ENCODE results near the gene ARL5B. TPM values are rescaled to one million over a fixed set of nuclear protein-coding genes. Genes with fewer than 3 reads are reported as not detected.
A peak's percentile ranks its signal among the peaks of the same experiment; 100 is the strongest.

The ARL5B gene
- total RNA-seq, 4 donors from 2014 or later, result 9.1 to 24.0 (median 15.2) TPM

- H3K4me1 ChIP-seq, result no peaks in the 10 kb centered on the region
- TF ChIP-seq POLR2A (IDR thresholded peaks at IDR 0.05), result no peak
- no peak for TF ChIP-seq CTCF (IDR thresholded peaks at IDR 0.05)
- no peak overlapping the region for H3K27ac ChIP-seq
Observed at GRCh38 chr10:18687195-18687594, 28.0 kb downstream of the ARL5B start.

GRCh38 chr10:18687706-18688105, 28.5 kb downstream of the ARL5B start:
- Histone ChIP-seq H3K9me3 (no peaks in the 10 kb centered on the region), H3K27ac (no peak overlapping the region), H3K36me3 (no peaks in the 10 kb centered on the region), H3K27me3 (no peaks in the 10 kb centered on the region), H3K4me3 (no peak overlapping the region), H3K4me1 (no peaks in the 10 kb centered on the region)
- no peak for TF ChIP-seq CTCF (IDR thresholded peaks at IDR 0.05)
- no peak for TF ChIP-seq POLR2A (IDR thresholded peaks at IDR 0.05)
- no peak for DNase-seq

More at GRCh38 chr10:18687195-18687594, 28.0 kb downstream of the ARL5B start:
- Histone ChIP-seq H3K4me3 (no peak overlapping the region), H3K9me3 (no peaks in the 10 kb centered on the region), H3K36me3 (no peaks in the 10 kb centered on the region), H3K27me3 (no peaks in the 10 kb centered on the region)
- DNase-seq, result no peak

GRCh38 chr10:18689498-18689897, 30.3 kb downstream of the ARL5B start:
- H3K9me3 ChIP-seq, result no peaks in the 10 kb centered on the region
- no peak overlapping the region for H3K27ac ChIP-seq
- no peaks in the 10 kb centered on the region for H3K4me1 ChIP-seq
- TF ChIP-seq CTCF (IDR thresholded peaks at IDR 0.05) (peak in 3 of 6 experiments; percentile 51 to 59 (median 58)), POLR2A (IDR thresholded peaks at IDR 0.05) (no peak)
- no peak overlapping the region for H3K4me3 ChIP-seq
- no peaks in the 10 kb centered on the region for H3K36me3 ChIP-seq
- no peaks in the 10 kb centered on the region for H3K27me3 ChIP-seq
- DNase-seq, result no peak

GRCh38 chr10:18690541-18690940, 31.3 kb downstream of the ARL5B start:
- H3K27me3 ChIP-seq, result no peaks in the 10 kb centered on the region
- H3K4me1 ChIP-seq, result no peaks in the 10 kb centered on the region
- H3K27ac ChIP-seq, result no peak overlapping the region
- TF ChIP-seq CTCF (IDR thresholded peaks at IDR 0.05), result no peak
- TF ChIP-seq POLR2A (IDR thresholded peaks at IDR 0.05), result no peak
- no peaks in the 10 kb centered on the region for H3K36me3 ChIP-seq
- DNase-seq, result no peak
- H3K4me3 ChIP-seq, result no peak overlapping the region
- no peaks in the 10 kb centered on the region for H3K9me3 ChIP-seq

GRCh38 chr10:18699849-18700840, 40.9 kb downstream of the ARL5B start:
- no peak for DNase-seq
- Histone ChIP-seq H3K9me3 (no peaks in the 10 kb centered on the region), H3K4me3 (no peak overlapping the region), H3K27me3 (no peaks in the 10 kb centered on the region), H3K4me1 (no peaks in the 10 kb centered on the region), H3K36me3 (no peaks in the 10 kb centered on the region), H3K27ac (no peak overlapping the region)
- TF ChIP-seq CTCF (IDR thresholded peaks at IDR 0.05), result no peak
- no peak for TF ChIP-seq POLR2A (IDR thresholded peaks at IDR 0.05)

All from Peyer's patch (tissue), 4 donors.